Suppressor macrophage (primary cell): ENCODE measurements around the gene MARCO.
"Not testable (repeated sequence)": the region's sequence is repeated elsewhere in the genome, so short reads cannot be mapped to it uniquely, and the experiment has no call there.

ENCODE experiments used
- DNase-seq, 4 experiments: peaks; one replicate each; pipeline ENCODE4 v3.0.0-alpha.2; 2020 to 2022

MARCO gene

GRCh38 chr2:119006441-119006840 is 64.4 kb downstream of the MARCO start:
- no peak for DNase-seq

GRCh38 chr2:119008108-119008507 is 66.1 kb downstream of the MARCO start:
- DNase-seq = peak; percentile 35 to 66 (median 47)

DNA sequence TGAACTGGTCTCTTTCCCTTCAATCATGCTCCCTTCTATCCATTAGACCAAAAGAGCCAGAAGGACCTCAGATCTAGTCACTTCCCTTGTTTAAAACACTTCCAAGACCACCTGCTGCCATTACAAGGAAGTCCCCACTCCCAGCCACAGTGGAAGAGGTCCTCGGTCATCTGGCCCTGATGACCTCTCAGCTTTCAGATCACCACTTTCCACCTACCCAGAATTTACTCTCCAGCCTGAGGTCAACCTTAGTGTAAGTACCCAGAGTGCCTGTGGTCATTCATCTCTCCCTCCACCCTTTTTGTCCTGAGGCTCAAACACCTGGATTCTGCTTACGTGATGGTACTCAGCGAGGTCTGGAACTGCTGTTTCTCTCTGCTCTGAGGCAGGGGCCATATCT is 67.1 kb downstream of the MARCO start:
- DNase-seq = no peak

GRCh38 chr2:119010336-119010735 is 68.3 kb downstream of the MARCO start:
- no peak for DNase-seq

DNA sequence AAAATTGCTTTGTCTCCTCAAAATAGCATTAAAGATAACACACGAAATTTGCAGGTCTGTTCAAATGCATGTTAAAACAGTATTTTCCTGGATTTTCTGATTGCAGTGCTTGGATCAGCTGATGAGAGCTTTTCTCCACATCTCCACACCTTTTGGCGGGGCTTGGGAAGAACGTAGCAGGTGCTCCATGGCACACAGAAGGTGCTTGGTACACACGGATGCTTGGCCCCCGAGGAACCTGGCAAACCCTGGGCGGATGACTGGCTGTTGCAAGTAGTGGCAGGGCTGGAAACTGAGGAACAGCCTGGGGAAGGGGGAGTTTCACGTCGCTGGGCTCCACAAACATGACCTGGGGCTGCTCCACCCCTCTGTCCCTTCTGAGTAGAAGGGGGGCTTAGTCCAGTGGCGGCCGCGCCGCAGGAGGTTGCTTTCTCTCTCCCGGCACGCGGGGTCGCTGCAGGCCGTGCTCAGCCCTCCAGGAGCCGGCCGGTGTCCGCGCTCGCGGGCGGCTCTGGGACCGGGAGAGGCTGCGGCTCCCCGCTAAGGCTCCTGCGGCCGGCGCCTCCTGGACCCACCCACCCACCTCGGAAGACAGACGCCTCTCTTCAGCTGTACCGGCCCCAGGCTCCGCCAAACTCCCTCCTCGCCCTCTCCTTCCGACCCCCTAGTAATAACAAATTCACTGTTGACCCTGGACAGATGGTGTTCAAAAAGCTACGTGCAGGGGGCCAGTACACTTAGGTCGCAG is 69.3 kb downstream of the MARCO start:
- DNase-seq = peak; percentile 62 to 89 (median 76)

- no peak for DNase-seq
These were observed 69.9 kb downstream of the MARCO start for GRCh38 chr2:119011910-119012209.

DNA sequence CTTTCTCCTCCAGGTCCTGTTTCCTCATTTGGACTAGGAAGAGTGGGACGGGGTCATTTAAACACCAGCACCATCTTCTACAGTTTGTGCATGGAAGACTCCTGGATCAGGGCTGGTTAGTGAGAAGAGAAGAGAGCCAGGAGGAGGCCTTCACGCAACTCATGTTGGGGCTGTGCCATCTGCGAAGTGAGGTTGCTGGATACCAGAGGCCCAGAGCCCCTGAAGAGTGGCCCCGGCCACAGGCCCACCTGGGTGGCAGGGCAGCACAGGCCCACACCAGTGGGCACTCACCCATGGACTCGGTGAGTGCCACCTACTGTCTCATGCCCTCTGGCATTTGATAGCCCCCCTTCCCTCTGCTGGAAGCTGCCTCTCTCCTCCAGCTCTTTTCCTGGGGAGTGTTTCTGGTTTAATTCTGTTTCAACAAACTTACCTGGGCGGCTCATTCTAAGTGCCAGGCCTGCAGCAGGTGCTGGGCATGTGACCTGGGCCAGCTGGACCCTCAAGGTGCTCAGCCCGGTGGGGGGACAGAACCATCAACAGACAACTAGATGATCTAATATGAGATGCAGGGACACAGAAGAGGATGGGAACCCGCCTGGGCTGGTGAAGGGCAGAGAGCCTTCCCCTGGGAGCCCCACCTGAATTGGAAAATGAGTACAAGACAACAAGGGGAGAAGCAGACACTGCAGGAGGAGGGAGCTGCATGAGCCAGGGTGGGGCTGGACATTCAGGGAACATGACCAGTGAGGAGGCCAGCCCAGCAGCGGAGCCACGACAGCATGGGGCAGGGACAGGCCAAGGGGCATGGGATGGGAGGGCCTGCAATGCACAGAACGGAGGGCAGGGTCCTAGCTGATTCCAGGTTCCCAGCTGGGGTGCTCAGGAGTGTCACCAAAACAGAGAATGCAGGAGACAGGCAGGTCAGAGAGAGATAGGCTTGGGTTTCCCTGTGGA is 70.6 kb downstream of the MARCO start:
- DNase-seq = no peak

DNA sequence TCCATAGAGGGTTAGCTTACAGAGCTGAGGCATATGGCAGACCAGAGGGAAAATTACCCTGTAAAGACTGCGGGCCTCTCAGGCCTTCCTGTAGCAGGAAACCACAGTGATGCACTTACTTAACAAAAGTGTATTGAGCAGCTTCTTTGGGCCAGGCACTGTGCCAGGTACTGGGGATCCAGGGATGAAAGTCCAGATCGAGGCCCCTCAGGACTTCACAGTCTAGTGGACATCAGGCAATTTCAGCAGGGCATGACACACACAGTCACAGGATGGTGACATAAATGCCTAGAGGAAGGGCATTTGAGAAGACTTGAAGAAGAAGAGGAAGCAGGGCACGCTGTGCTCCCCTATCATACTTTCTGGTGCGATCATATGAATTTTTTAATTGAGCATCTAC is 71.7 kb downstream of the MARCO start:
- peak; percentile 54 to 76 (median 72) for DNase-seq

DNA sequence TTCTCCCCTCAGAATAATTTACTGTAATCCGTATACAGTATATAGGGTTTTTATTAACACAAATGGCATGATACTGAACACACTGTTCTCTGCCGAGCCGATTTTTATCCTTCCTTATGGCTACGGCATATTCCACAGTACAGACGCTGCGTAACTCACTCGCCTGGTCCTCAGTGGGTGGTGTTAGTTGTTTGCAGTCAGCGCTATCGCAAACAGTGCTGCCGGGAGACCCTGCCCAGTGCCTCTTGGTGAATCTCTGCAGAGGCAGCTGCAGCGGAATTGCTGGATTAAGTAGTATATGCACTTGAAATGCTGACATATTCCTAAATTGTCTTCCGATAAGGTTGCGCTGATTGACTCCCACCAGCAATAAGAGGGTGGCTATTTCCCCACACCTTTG is 73.9 kb downstream of the MARCO start:
- no peak for DNase-seq

DNA sequence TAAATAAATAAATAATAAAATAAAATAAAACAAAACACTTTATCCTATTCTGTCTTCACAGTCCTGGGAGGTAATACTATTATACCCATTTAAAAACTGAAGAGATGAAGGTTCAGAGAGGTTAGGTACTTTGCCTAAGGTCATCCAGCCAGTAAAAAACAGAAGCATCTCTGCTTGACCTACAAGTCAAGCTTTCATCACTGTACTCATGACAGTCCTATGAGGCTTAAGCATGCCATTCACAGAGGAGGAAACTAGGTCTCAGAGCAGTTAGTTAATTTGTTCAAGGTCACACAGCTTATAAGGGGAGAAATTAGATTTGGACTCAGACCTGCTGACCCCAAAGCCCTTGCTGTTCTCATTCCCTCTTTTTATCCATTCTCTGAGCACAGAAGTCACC is 77.5 kb downstream of the MARCO start:
- peak in 3 of 4 experiments; percentile 44 to 56 (median 56) for DNase-seq

- DNase-seq = no peak
These were observed 80.7 kb downstream of the MARCO start for GRCh38 chr2:119022678-119023077.

- DNase-seq = no peak
These were observed 81.5 kb downstream of the MARCO start for GRCh38 chr2:119023534-119023933.

GRCh38 chr2:119024152-119024551 is 82.2 kb downstream of the MARCO start:
- no peak for DNase-seq

DNA sequence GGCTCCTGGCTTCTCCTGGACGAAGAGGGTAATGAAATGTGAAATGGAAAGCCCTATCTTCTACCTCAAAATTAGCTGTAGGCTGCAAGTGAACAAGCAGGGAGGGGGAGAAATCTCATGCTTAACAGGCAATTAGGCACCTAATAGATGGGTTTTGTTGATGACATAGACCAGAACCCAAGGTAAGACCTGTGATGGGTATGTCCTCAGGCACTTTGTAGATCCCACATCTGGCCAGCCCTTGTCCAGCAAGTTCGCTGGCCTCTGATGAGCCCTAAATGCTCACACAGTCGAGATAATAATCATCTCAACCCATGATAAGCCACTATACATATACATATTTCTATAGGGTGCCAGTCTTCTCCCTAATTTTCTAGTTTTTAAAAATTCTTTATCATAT is 82.6 kb downstream of the MARCO start:
- no peak for DNase-seq

DNA sequence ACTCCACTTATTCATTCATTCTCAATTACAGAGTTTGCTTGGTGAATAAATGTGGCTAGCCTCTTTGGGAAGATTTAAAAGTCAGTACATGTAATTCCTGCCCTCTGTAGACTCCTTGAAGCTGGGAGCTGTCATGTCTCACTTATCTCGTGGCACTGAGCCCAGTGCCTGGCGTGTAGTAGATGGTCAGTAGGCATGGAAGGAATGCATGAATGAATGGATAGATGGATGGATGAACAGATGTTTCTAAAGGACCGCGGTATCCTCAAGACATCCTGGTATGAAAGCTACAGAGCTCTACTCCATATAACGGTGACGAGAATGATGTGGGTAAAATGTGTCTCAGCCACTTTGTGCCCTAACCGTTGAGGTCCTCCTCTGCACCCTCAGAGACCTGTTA is 83.0 kb downstream of the MARCO start:
- no peak for DNase-seq

GRCh38 chr2:119025762-119026351 is 83.9 kb downstream of the MARCO start:
- DNase-seq = no peak

- no peak for DNase-seq
These were observed 84.9 kb downstream of the MARCO start for GRCh38 chr2:119026890-119027289.

- peak in 3 of 4 experiments; percentile 23 to 48 (median 40) for DNase-seq
These were observed 86.6 kb downstream of the MARCO start for GRCh38 chr2:119028327-119029174.

DNA sequence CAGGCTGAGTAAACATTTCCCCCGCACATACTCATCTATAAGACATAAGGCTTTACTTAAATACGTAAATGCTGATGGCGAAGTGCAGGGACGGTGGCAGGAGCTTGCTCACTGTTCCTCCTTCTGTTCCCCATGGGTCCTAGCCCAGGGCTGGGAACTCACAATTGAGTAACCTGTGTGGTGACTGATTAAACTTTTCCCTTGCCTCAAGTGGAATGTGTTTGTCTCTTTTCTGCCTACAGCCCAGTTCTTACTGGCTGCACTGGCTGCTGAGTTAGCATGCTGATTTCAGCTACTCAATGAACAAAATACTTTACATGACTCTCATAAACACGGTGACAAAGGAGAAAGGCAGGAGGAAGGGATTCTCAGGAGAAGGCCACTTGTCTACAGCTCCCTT is 87.3 kb downstream of the MARCO start:
- DNase-seq = peak in 2 of 4 experiments; percentile 23

- DNase-seq = not testable (repeated sequence)
These were observed 95.9 kb downstream of the MARCO start for GRCh38 chr2:119037922-119038321.

- DNase-seq = no peak
These were observed 98.7 kb downstream of the MARCO start for GRCh38 chr2:119040730-119041129.
